Lower leg skin (tissue), 4 donors: ENCODE data around the gene HMCN2. TPM values are rescaled to one million over a fixed set of nuclear protein-coding genes. Genes with fewer than 3 reads are reported as not detected.

Experiments
- DNase-seq, 2 donors: peaks; one replicate each; pipeline ENCODE4 v3.0.0-alpha.2; 2019; ENCODE audit warnings: low spot score in 2 of 2
- H3K4me3 ChIP-seq: fragments of 200-600 bp; sonication (generic); 2 replicates; pipeline ENCODE4 v1.5.1; 2017; ENCODE audit warnings: mild to moderate bottlenecking, low read depth; ENCODE audit not compliant: poor library complexity, severe bottlenecking
- CTCF ChIP-seq, 3 donors: fragments of 450-650 bp; IDR thresholded peaks; one replicate each; pipeline ENCODE4 v1.5.1; 2016; ENCODE audit warnings: antibody characterized with exemption in 3 of 3, mild to moderate bottlenecking in 3 of 3, moderate library complexity in 2 of 3
- POLR2A ChIP-seq, 2 donors: fragments of 450-650 bp; IDR thresholded peaks; one replicate each; pipeline ENCODE4 v1.6.1; 2016 to 2017; ENCODE audit warnings: antibody characterized with exemption in 2 of 2, mild to moderate bottlenecking in 1 of 2, moderate library complexity in 1 of 2
- WGBS, 2 donors: methylation state at CpG; one replicate each; pipeline ENCODE4 v1.1.5; 2018; 5-methylcytosine and 5-hydroxymethylcytosine counted together
- intact Hi-C: fragments of 100-400 bp; cut with DNase I; formaldehyde crosslinking; loops from one replicate; pipeline ENCODE4 v1.15.0; 2023; ENCODE audit warnings: low total_unique reads
- total RNA-seq, 4 donors: library from RNA; depleted of rRNA; stranded (reverse); fragments of >200 nt; gene quantifications; one replicate each; pipeline ENCODE4 v1.1.0, GENCODE V29; 2016

Gene HMCN2
- total RNA-seq, 4 donors from 2014 or later, result 1.9 to 4.3 (median 3.0) TPM

DNA sequence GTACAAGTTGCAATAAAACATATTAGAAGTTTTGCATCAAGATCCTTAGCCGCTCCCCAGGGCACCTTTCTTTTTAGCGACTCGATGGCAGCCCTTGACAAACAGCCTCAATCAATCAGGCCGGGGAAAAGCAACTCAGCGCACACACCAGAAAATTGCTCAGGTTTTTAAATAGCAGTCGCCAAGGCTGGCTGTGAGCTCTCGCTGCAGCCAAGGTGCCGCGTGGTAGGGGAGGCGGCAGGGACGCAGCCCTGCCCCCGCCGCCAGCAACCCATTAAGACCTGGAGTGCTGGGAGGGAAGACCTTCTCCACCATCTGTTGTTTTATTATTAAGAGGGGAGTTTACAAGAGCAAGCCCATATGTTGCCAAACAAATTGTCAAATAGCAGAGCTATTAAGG is 201.8 kb downstream of the HMCN2 start:
- TF ChIP-seq POLR2A (IDR thresholded peaks at IDR 0.05) (no peak), CTCF (IDR thresholded peaks at IDR 0.05) (no peak)
- intact Hi-C loops, result no loop called here
- no peak overlapping the region for H3K4me3 ChIP-seq
- DNase-seq, result no peak
- 73 to 75% methylated on average over 13 of the region's 13 CpGs for WGBS, 2 donors

GRCh38 chr9:130468566-130468965 is 203.0 kb downstream of the HMCN2 start:
- H3K4me3 ChIP-seq, result no peak overlapping the region
- DNase-seq, result no peak
- WGBS, 2 donors, result 70 to 71% methylated on average over 4 of the region's 4 CpGs
- TF ChIP-seq CTCF (IDR thresholded peaks at IDR 0.05) (no peak), POLR2A (IDR thresholded peaks at IDR 0.05) (no peak)
- intact Hi-C loops, result no loop called here

GRCh38 chr9:130470269-130470668 is 204.7 kb downstream of the HMCN2 start:
- no peak for DNase-seq
- TF ChIP-seq POLR2A (IDR thresholded peaks at IDR 0.05) (no peak), CTCF (IDR thresholded peaks at IDR 0.05) (no peak)
- 63 to 87% methylated on average over 3 to 9 of the region's 10 CpGs for WGBS, 2 donors
- H3K4me3 ChIP-seq, result no peak overlapping the region
- intact Hi-C loops, result no loop called here

DNA sequence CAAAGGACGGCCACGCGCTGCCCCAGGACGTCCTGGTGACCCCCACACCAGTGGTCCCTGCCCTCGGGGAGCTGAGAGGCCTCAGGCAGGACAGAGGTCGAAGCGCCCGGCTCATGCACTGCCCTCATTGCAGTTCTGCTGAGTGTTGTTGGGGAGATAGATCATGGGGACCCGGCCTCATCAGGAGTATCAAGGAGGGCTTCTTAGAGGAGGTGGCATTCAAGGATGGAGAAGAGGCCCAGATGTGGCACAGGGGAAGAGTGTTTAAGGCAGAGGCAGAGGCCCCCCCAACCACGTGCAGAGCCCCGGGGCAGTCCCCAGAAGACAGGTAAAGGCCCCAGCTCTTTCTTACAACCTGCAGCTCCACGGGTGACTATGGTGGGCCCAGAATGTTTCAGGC is 205.4 kb downstream of the HMCN2 start:
- TF ChIP-seq POLR2A (IDR thresholded peaks at IDR 0.05) (no peak), CTCF (IDR thresholded peaks at IDR 0.05) (no peak)
- no peak overlapping the region for H3K4me3 ChIP-seq
- intact Hi-C loops, result no loop called here
- no peak for DNase-seq
- WGBS, 2 donors, result 91% methylated on average over 12 of the region's 12 CpGs

GRCh38 chr9:130471411-130472183 is 206.0 kb downstream of the HMCN2 start:
- 77 to 81% methylated on average over 20 of the region's 20 CpGs for WGBS, 2 donors
- no peak for DNase-seq
- TF ChIP-seq POLR2A (IDR thresholded peaks at IDR 0.05), result no peak
- no peak for TF ChIP-seq CTCF (IDR thresholded peaks at IDR 0.05)
- intact Hi-C loops, result no loop called here
- H3K4me3 ChIP-seq, result no peak overlapping the region
